OCI-LY7 (cell line): Measurements from ENCODE around the gene TMEM18. TPM values are rescaled to one million over a fixed set of nuclear protein-coding genes. Genes with fewer than 3 reads are reported as not detected.

Experiments
- BruUV-seq: library from RNA; stranded (reverse); fragments of 400-500 nt; replicated peaks from 2 replicates; lab custom pipeline; 2021; lab: Mats Ljungman, UMichigan
- CTCF ChIA-PET: fragments of 300-600 bp; sonication (Branson Sonifier 250); formaldehyde crosslinking; loops from one replicate; lab custom pipeline; 2022; ENCODE audit warnings: antibody characterized with exemption; ENCODE audit not compliant: unreplicated experiment; lab: Charles Lee
- POLR2A ChIA-PET: fragments of 300-600 bp; sonication (Branson Sonifier 250); formaldehyde crosslinking; loops from one replicate; lab custom pipeline; 2022; ENCODE audit warnings: antibody characterized with exemption; lab: Charles Lee
- DNase-seq: peaks from one replicate; pipeline ENCODE4 v3.0.0-alpha.2; 2015; ENCODE audit warnings: low spot score
- H2AFZ ChIP-seq: fragments of 200-600 bp; sonication (generic), shearing (Covaris generic); 2 replicates; pipeline ENCODE4 v1.6.1; 2014; ENCODE audit warnings: mild to moderate bottlenecking, antibody characterized with exemption, low read length, moderate library complexity
- H3K27ac ChIP-seq: fragments of 200-600 bp; sonication (generic); 2 replicates; pipeline ENCODE4 v1.5.1; 2014; ENCODE audit warnings: mixed run types, low read depth, mild to moderate bottlenecking, moderate library complexity, low read length, inconsistent platforms; ENCODE audit not compliant: poor library complexity, severe bottlenecking
- H3K36me3 ChIP-seq: fragments of 200-600 bp; sonication (generic); 2 replicates; pipeline ENCODE4 v1.6.1; 2014; ENCODE audit warnings: mild to moderate bottlenecking, antibody characterized with exemption, low read length, moderate library complexity, mixed read lengths; ENCODE audit not compliant: insufficient read depth
- H3K4me1 ChIP-seq: fragments of 200-600 bp; sonication (generic); 2 replicates; pipeline ENCODE4 v1.5.1; 2014; ENCODE audit warnings: mild to moderate bottlenecking, low read length; ENCODE audit not compliant: insufficient read depth, poor library complexity, severe bottlenecking
- H3K4me2 ChIP-seq: fragments of 200-600 bp; sonication (generic); 2 replicates; pipeline ENCODE4 v1.6.1; 2014; ENCODE audit warnings: mild to moderate bottlenecking, low read length
- H3K4me3 ChIP-seq: fragments of 200-600 bp; sonication (generic); 2 replicates; pipeline ENCODE4 v1.5.1; 2014; ENCODE audit warnings: mild to moderate bottlenecking, low read depth, low read length; ENCODE audit not compliant: poor library complexity, severe bottlenecking
- H3K79me2 ChIP-seq: fragments of 200-600 bp; sonication (generic); 2 replicates; pipeline ENCODE4 v1.6.1; 2016; ENCODE audit warnings: low read depth, mild to moderate bottlenecking, low read length, moderate library complexity, mixed read lengths; ENCODE audit not compliant: insufficient read depth
- H3K9me2 ChIP-seq: fragments of 200-600 bp; sonication (generic); 2 replicates; pipeline ENCODE4 v1.6.1; 2016; ENCODE audit warnings: mild to moderate bottlenecking, low read length, mixed read lengths; ENCODE audit not compliant: insufficient read depth
- H3K9me3 ChIP-seq: fragments of 200-600 bp; sonication (generic); 2 replicates; pipeline ENCODE4 v1.6.1; 2014; ENCODE audit warnings: mild to moderate bottlenecking, mixed run types, low read length, mixed read lengths
- H4K20me1 ChIP-seq: fragments of 200-600 bp; sonication (generic); 2 replicates; pipeline ENCODE4 v1.6.1; 2014; ENCODE audit warnings: mild to moderate bottlenecking, antibody characterized with exemption, low read length, moderate library complexity, mixed read lengths; ENCODE audit not compliant: insufficient read depth
- EZH2phosphoT487 ChIP-seq: fragments of 200-600 bp; sonication (generic); IDR thresholded peaks from 2 replicates; pipeline ENCODE4 v1.6.1; 2018; ENCODE audit warnings: low read depth, borderline replicate concordance, mild to moderate bottlenecking, mixed run types, antibody characterized with exemption, low read length, moderate library complexity, mixed read lengths
- intact Hi-C: fragments of 100-400 bp; cut with micrococcal nuclease; formaldehyde crosslinking; loops from one replicate; pipeline ENCODE4 v1.10.0; 2022; ENCODE audit not compliant: unreplicated experiment
- total RNA-seq, 2 experiments: library from RNA; depleted of rRNA in 1 of 2; stranded (reverse); fragments of >200 nt in 1 of 2; shearing (Covaris generic) in 1 of 2; gene quantifications; 2 replicates each; pipeline ENCODE4 v1.2.3, GENCODE V29; 2014 to 2022
- TF ChIP-seq, protein P1 (sequence below): fragments of 200-600 bp; sonication (generic); conservative IDR thresholded peaks from 2 replicates; pipeline ENCODE4 v1.5.1; 2014; ENCODE audit warnings: mild to moderate bottlenecking, antibody characterized with exemption, low read length, moderate library complexity, mixed read lengths

TMEM18 gene
- total RNA-seq, 2 experiments from 2014 or later = 18.2 to 31.1 TPM

DNA sequence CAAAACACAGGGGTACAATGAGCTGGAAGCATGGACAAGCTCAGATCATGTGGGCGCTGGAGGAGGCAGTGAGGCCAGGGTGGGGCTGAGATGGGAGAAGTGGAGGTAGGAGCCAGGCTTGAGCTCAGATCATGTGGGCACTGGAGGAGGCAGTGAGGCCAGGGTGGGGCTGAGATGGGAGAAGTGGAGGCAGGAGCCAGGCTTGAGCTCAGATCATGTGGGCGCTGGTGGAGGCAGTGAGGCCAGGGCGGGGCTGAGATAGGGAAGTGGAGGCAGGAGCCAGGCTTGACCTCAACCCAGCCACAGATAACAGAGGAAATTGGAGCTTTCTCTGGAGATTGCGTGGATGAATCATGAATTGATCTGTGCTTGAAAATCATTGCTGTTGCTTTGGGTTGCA lies 48.3 kb upstream of the TMEM18 start:
- BruUV-seq = no TSS peak
- Histone ChIP-seq H3K4me1 (no peaks in the 10 kb centered on the region), H3K36me3 (no peaks in the 10 kb centered on the region), H3K9me3 (no peaks in the 10 kb centered on the region), H3K79me2 (no peaks in the 10 kb centered on the region), H3K4me3 (no peak overlapping the region), H4K20me1 (no peaks in the 10 kb centered on the region), H3K4me2 (no peak overlapping the region), H3K27ac (no peak overlapping the region), H2AFZ (no peak overlapping the region), H3K9me2 (no peaks in the 10 kb centered on the region)
- TF ChIP-seq EZH2phosphoT487 = no peak
- TF ChIP-seq, protein P1, sequence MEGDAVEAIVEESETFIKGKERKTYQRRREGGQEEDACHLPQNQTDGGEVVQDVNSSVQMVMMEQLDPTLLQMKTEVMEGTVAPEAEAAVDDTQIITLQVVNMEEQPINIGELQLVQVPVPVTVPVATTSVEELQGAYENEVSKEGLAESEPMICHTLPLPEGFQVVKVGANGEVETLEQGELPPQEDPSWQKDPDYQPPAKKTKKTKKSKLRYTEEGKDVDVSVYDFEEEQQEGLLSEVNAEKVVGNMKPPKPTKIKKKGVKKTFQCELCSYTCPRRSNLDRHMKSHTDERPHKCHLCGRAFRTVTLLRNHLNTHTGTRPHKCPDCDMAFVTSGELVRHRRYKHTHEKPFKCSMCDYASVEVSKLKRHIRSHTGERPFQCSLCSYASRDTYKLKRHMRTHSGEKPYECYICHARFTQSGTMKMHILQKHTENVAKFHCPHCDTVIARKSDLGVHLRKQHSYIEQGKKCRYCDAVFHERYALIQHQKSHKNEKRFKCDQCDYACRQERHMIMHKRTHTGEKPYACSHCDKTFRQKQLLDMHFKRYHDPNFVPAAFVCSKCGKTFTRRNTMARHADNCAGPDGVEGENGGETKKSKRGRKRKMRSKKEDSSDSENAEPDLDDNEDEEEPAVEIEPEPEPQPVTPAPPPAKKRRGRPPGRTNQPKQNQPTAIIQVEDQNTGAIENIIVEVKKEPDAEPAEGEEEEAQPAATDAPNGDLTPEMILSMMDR = no peak
- DNase-seq = no peak
- POLR2A ChIA-PET = interaction anchor here (0.6 to 1.3 kb wide), 3 partner anchors 8 to 680 kb away, joined by 3 read pairs; no protein-coding TSS in a partner anchor
- intact Hi-C loops = no loop called here
- CTCF ChIA-PET = no interaction called here

DNA sequence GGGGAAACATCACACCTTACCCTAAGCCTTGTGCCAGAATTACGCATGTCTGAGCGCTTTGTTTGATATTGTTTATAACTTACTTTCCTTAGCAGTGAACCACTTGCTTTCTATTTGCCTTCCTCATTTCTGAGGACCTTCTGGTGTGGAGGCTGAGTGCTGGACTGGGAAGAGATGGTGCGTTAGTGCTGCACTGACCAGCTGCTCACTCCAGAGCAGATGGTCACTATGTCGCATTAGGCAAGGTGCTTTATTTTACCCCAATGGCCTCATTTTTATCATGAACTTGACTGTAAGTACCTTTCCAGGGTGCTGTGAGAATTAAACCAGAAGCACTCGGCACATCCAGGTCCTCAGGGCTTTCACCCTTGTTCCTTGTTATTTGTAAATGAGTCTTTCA lies 46.6 kb upstream of the TMEM18 start:
- POLR2A ChIA-PET = no interaction called here
- no peak for DNase-seq
- no peaks in the 10 kb centered on the region for H3K79me2 ChIP-seq
- TF ChIP-seq, protein P1 = no peak
- no peak for TF ChIP-seq EZH2phosphoT487
- H3K4me2 ChIP-seq = no peak overlapping the region
- no peaks in the 10 kb centered on the region for H3K36me3 ChIP-seq
- no TSS peak for BruUV-seq
- H4K20me1 ChIP-seq = no peaks in the 10 kb centered on the region
- H3K27ac ChIP-seq = no peak overlapping the region
- CTCF ChIA-PET = no interaction called here
- H3K4me1 ChIP-seq = no peaks in the 10 kb centered on the region
- intact Hi-C loops = no loop called here
- H3K4me3 ChIP-seq = no peak overlapping the region
- no peaks in the 10 kb centered on the region for H3K9me2 ChIP-seq
- no peak overlapping the region for H2AFZ ChIP-seq
- no peaks in the 10 kb centered on the region for H3K9me3 ChIP-seq

DNA sequence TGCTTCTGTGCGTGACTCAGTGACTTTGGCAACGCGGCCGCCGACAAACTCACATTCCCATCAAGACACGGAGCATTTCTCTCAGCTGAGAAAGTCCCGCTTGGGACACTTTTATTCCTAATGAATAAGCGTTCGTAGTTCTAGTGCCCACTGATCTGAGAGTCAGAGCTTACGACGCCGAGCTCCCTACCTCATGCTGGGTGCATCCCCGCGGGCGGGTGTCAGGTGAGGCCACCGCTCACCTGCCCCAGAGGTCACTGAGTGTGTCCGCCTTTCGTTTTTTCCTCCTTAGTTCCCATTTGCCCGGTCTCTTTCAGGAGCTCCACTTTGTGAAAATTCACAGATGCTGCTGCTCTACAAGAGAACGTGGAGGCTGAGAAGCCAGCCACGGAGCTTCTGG lies 43.6 kb upstream of the TMEM18 start:
- Histone ChIP-seq H3K27ac (no peak overlapping the region), H3K9me2 (no peaks in the 10 kb centered on the region), H3K36me3 (no peaks in the 10 kb centered on the region), H3K79me2 (no peaks in the 10 kb centered on the region), H3K4me2 (no peak overlapping the region), H3K4me3 (no peak overlapping the region), H3K4me1 (no peaks in the 10 kb centered on the region), H3K9me3 (no peaks in the 10 kb centered on the region), H2AFZ (no peak overlapping the region), H4K20me1 (no peaks in the 10 kb centered on the region)
- POLR2A ChIA-PET = no interaction called here
- BruUV-seq = no TSS peak
- intact Hi-C loops = no loop called here
- CTCF ChIA-PET = no interaction called here
- DNase-seq = no peak
- TF ChIP-seq, protein P1 = no peak
- TF ChIP-seq EZH2phosphoT487 = no peak
